HFF-Myc (cell line): Measurements from ENCODE around the gene SEPTIN5.

ENCODE experiments used
- DNase-seq: peaks from one replicate; pipeline ENCODE4 v3.0.0-alpha.2; 2011; ENCODE audit warnings: low read depth; ENCODE audit errors: extremely low read depth
- H3K4me3 ChIP-seq: replicated peaks from 2 replicates; pipeline ENCODE4 v1.5.1; 2011; ENCODE audit warnings: low read depth, mild to moderate bottlenecking, control low read depth, low read length
- TF ChIP-seq, protein P1 (sequence below): IDR thresholded peaks from 2 replicates; pipeline ENCODE4 v1.5.1; 2012; ENCODE audit warnings: mild to moderate bottlenecking, low read depth, low read length, control low read depth; ENCODE audit errors: missing control alignments

SEPTIN5 gene

GRCh38 chr22:19668748-19669147 lies 45.6 kb upstream of the SEPTIN5 start:
- no peak overlapping the region for H3K4me3 ChIP-seq
- no peak for DNase-seq
- TF ChIP-seq, protein P1, sequence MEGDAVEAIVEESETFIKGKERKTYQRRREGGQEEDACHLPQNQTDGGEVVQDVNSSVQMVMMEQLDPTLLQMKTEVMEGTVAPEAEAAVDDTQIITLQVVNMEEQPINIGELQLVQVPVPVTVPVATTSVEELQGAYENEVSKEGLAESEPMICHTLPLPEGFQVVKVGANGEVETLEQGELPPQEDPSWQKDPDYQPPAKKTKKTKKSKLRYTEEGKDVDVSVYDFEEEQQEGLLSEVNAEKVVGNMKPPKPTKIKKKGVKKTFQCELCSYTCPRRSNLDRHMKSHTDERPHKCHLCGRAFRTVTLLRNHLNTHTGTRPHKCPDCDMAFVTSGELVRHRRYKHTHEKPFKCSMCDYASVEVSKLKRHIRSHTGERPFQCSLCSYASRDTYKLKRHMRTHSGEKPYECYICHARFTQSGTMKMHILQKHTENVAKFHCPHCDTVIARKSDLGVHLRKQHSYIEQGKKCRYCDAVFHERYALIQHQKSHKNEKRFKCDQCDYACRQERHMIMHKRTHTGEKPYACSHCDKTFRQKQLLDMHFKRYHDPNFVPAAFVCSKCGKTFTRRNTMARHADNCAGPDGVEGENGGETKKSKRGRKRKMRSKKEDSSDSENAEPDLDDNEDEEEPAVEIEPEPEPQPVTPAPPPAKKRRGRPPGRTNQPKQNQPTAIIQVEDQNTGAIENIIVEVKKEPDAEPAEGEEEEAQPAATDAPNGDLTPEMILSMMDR = no peak

- no peak overlapping the region for H3K4me3 ChIP-seq
- TF ChIP-seq, protein P1 = no peak
- no peak for DNase-seq
These were observed 44.7 kb upstream of the SEPTIN5 start for GRCh38 chr22:19669570-19669969.

DNA sequence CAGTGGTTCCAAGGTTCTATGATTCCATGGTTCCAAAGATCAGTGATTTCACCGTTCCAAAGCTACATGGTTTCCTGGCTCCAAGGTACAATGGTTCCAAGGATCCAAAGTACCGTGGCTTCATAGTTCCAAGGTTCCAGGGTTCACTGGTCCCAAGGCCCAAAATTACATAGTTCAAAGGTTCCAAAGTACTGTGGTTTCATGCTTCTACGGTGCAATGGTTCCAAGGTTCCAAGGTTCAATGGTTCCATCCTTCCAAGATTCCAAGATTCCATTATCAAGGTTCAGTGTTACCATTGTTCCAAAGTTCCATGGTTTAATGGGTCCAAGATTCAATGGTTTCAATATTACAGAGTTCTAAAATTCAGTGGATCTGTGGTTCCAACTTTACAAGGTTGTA lies 43.0 kb upstream of the SEPTIN5 start:
- DNase-seq = no peak
- TF ChIP-seq, protein P1 = no peak
- no peak overlapping the region for H3K4me3 ChIP-seq

- TF ChIP-seq, protein P1 = no peak
- DNase-seq = no peak
- H3K4me3 ChIP-seq = no peak overlapping the region
These were observed 42.1 kb upstream of the SEPTIN5 start for GRCh38 chr22:19672054-19672776.

- no peak overlapping the region for H3K4me3 ChIP-seq
- no peak for DNase-seq
- TF ChIP-seq, protein P1 = no peak
These were observed 40.6 kb upstream of the SEPTIN5 start for GRCh38 chr22:19673660-19674059.

- TF ChIP-seq, protein P1 = no peak
- no peak overlapping the region for H3K4me3 ChIP-seq
- no peak for DNase-seq
These were observed 40.0 kb upstream of the SEPTIN5 start for GRCh38 chr22:19674129-19674928.

GRCh38 chr22:19674929-19675253 lies 39.4 kb upstream of the SEPTIN5 start:
- DNase-seq = no peak
- TF ChIP-seq, protein P1 = no peak
- no peak overlapping the region for H3K4me3 ChIP-seq
